HG02571 (cell line): ENCODE data around the gene GGT5.
"Not testable (repeated sequence)": the region's sequence is repeated elsewhere in the genome, so short reads cannot be mapped to it uniquely, and the experiment has no call there.

Source experiments
- ATAC-seq: cut with Tn5 transposase; IDR thresholded peaks from one replicate; pipeline ENCODE4 v1.9.1; 2021; ENCODE audit warnings: mild to moderate bottlenecking, moderate library complexity; ENCODE audit not compliant: unreplicated experiment

The GGT5 gene

GRCh38 chr22:24185501-24186351, 59.2 kb downstream of the GGT5 start:
- ATAC-seq: no peak

DNA sequence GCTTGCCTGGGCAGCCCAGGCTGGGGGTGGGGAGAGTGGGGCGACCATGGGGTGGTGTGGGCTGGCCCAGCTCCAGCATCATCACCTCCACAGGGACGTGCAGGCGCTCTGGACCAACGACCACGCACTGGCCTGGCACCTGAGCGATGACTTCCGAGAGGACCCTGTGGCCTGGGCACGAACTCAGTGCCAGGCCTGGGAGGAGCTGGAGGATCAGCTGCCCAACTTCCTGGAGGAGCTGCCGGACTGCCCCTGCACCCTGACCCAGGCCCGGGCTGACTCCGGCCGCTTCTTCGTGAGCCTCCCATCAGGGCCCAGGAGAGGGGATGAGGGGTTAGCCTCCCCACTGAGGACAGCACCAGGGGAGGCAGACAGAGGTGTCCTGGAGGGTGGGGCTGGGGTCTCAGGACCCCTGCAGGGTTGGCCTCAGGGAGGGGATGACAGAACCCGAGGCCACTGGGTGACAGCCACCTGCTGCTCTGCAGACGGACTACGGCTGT, 59.8 kb downstream of the GGT5 start:
- ATAC-seq: no peak

DNA sequence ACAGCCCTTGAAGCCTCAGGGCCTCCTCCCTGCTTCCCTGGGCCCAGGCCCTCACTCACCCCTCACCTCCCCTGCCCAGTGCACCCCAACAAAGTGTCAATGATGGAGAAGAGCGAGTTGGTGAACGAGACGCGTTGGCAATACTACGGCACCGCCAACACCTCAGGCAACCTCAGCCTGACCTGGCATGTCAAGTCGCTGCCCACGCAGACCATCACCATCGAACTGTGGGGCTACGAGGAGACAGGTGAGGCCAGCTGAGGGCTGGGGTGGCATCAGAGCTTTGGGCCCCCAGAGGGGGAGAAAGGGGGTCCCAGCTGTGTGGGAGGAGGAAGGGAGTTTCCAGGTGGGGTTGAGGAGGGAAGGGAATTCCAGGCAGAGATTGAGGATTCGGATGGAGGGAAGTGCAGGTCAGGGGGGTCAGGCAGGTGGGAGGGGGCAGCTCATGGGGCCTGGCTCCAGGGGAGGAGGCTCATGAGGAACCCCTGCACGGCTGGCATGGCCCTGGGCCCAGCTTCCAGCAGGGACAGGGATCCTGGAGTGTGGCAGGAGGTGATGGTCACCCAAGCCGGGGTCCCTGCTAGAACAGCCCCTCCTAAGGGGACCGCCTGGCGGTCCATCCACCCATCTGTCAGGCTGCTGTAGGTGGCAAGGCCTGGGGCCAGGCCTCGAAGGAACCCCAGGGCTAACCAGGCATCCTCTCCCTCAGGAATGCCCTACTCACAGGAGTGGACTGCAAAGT, 60.7 kb downstream of the GGT5 start:
- no peak for ATAC-seq

DNA sequence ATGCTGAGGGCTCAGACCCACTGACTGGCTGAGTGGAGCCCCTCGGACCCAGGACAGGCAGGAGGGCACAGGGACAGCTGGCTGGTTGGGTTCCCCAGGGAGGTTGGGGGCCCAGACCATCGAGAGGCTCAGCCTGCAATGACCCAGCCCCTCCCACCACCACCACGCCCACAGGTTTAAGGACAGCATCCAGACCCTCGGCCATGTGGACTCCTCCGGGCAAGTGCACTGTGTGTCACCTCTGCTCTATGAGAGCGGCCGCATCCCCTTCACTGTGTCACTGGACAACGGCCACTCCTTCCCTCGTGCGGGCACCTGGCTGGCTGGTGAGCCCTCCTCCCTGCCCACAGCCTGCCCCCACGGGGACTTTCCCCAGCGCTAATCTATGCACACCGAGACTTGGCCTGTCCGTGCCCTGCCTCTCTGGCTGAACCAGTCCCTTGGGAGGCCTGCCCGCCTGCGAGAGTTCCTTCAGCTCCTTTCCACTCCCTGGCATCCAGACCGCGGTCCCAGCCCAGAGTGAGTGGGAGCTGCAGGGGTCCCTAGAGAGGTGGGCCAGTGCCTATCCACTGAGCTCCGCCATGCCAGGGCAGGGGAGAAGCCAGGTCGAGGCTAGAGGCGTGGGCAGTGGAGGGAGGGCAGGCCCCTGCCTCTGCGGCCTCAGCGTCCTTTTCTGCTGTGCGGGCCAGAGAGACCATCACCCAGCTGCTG, 61.4 kb downstream of the GGT5 start:
- no peak for ATAC-seq

- not testable (repeated sequence) for ATAC-seq
Observed at GRCh38 chr22:24182900-24183246, 62.0 kb downstream of the GGT5 start.

- ATAC-seq: no peak
Observed at GRCh38 chr22:24181996-24182899, 62.6 kb downstream of the GGT5 start.

GRCh38 chr22:24181088-24181995, 63.5 kb downstream of the GGT5 start, which contains the start of gene SUSD2:
Gene SUSD2, plus strand, starts transcription at chr22:24181487. Its CDS starts 33 bp downstream, at chr22:24181520.
- no peak for ATAC-seq

- no peak for ATAC-seq
Observed at GRCh38 chr22:24180316-24181087, 64.4 kb downstream of the GGT5 start.

DNA sequence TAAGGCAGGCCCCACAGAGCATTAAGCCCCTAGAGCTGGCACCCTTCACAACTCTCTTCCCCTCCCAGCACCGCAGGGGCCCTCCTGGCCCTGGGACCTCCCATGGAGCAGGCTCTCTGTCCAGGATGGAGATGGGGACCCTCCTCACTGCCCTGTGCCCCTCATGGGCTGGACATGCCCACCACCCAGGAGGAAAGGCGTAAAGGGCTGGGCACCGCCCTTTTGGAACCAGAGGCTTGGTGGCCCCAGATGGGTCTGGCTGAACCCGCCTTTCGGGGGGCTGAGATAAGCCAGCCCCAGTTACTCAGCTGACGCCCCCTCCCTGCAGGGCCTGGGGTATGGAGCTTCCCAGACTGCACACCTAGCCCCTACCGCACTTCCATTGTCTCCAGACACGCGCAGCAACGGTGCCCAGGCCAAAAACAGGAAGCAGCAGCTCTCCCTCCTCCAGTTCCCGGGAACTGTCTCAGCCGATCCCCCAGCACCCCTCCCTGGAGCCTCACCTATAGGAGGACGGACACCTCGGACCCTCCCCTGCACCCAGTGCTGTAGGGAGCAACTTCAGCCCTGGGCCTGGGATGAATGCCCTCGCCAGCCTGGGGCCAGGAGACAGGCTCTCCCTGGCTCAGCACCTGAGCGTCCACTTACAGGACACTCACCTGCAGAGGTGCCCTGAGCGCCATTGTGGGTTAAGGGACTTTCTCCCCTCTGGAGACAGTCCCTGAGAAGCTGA, 65.2 kb downstream of the GGT5 start:
- ATAC-seq: no peak

DNA sequence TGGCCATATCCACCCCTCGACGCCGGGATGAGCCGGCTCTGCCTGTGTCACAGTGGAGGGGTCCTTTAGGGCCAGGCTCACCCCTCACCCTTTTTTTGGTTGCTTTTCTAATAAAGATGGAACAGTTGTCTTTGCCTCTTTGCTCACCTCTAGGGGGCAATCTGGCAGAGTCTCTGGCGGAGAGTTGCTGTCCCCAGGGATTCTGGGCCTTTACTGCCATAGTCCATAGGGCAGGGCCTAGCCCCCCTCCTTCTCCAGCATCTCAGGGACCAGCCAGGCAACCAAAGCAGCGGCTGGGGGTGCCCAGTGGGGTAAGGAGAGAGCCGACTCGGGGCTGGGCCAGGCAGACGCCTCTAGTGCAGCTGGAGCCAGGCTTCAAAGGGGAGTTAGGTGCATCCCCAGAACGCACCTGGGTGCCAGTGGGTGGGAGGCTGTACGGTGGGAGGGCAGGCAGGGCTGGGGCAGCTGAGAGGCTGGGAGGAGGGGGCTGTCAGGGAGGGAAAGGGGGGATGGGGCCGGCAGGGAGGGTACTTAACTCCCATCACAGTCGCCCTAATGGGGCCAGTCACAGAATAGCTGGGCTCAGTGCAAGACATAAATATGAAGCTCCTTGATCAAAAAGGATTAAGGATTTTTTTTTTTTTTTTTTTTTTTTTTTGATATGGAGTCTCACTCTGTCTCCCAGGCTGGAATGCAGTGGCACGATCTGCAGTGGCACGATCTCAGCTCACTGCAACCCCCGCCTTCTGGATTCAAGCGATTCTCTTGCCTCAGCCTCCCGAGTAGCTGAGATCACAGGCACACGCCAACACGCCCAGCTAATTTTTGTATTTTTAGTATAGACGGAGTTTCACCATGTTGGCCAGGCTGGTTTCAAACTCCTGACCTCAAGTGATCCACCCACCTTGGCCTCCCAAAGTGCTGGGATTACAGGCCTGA, 66.1 kb downstream of the GGT5 start:
- ATAC-seq: no peak

- no peak for ATAC-seq
Observed at GRCh38 chr22:24178021-24178431, 66.9 kb downstream of the GGT5 start.

- no peak for ATAC-seq
Observed at GRCh38 chr22:24177456-24177855, 67.4 kb downstream of the GGT5 start.

- no peak for ATAC-seq
Observed at GRCh38 chr22:24177045-24177444, 67.8 kb downstream of the GGT5 start.

GRCh38 chr22:24176630-24177029, 68.3 kb downstream of the GGT5 start:
- ATAC-seq: no peak

DNA sequence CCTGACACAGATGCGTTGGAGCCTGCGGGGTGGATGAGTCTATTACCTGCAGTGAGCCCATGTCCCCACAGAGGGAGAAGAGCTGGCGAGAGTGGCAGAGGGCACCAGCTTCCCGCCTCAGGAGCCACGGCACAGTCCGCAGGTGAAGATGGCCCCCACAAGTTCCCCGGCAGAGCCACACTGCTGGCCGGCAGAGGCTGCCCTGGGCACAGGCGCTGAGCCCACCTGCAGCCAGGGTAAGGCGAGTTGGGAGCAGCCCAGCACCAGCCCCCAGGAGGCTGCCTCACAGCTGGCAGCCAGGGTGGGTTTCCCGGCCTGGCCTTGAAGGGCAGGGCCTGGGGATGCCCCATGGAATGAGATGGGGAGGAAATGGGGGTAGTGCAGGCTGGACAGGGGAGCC, 68.8 kb downstream of the GGT5 start:
- no peak for ATAC-seq

DNA sequence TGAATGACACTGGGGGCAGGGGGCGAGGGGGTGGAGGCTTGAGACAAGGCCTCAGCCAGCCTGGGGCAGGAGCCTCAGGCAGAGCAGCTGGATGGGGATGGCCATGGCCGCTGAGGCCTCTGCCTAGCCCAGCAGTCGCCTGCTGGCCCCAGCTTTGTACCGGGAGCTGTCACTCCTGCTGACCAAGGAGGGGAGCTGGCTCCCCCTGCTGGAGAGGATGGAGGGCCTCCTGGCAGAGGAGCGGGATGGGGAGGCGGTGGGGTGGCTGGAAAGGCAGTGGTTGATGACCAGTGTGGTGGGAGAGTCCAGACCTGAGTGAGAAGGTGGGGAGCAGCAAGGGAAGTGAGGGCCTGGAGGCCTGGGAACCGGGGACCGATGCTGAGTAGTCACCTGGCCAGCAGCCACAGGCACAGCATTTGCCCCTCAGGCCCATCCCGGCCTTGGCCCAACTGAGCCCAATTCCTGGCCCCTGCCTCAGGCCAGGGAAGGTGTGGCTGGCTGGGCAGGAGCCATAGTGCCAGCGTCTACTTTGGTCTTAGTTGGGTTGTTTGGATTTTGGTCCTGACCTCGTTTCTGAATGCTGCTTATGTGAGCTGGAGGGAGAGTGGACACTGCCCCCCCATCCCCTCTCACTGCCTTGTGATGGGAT, 69.6 kb downstream of the GGT5 start:
- ATAC-seq: no peak
